WTC11 (cell line): ENCODE measurements around the gene LZTS2.

Experiments used
- CBFB ChIP-seq: sonication (generic); formaldehyde crosslinking; IDR thresholded peaks from 2 replicates; pipeline ENCODE4 v1.8.1; 2022; ENCODE audit warnings: mild to moderate bottlenecking, low read depth, missing genetic modification reagents
- CREB1 ChIP-seq: sonication (generic); formaldehyde crosslinking; IDR thresholded peaks from 2 replicates; pipeline ENCODE4 v1.8.0; 2023; ENCODE audit warnings: mild to moderate bottlenecking, missing genetic modification reagents
- IRF2 ChIP-seq: sonication (generic); formaldehyde crosslinking; IDR thresholded peaks from 2 replicates; pipeline ENCODE4 v1.8.0; 2022; ENCODE audit warnings: low read depth, missing genetic modification reagents, borderline replicate concordance
- NFE2L1 ChIP-seq: sonication (generic); formaldehyde crosslinking; IDR thresholded peaks from 2 replicates; pipeline ENCODE4 v1.8.1; 2023; ENCODE audit warnings: missing genetic modification reagents
- SMAD3 ChIP-seq: sonication (generic); formaldehyde crosslinking; IDR thresholded peaks from 2 replicates; pipeline ENCODE4 v1.8.0; 2022; ENCODE audit warnings: missing genetic modification reagents, mild to moderate bottlenecking, borderline replicate concordance
- SP1 ChIP-seq: sonication (generic); formaldehyde crosslinking; conservative IDR thresholded peaks from 2 replicates; pipeline ENCODE4 v1.8.1; 2022; ENCODE audit warnings: missing genetic modification reagents
- USF2 ChIP-seq: sonication (generic); formaldehyde crosslinking; IDR thresholded peaks from 2 replicates; pipeline ENCODE4 v1.8.1; 2023; ENCODE audit warnings: mild to moderate bottlenecking, missing genetic modification reagents, moderate library complexity
- ZNF121 ChIP-seq: sonication (generic); formaldehyde crosslinking; IDR thresholded peaks from 2 replicates; pipeline ENCODE4 v1.8.0; 2023; ENCODE audit warnings: missing genetic modification reagents
- ZNF138 ChIP-seq: sonication (generic); formaldehyde crosslinking; conservative IDR thresholded peaks from 2 replicates; pipeline ENCODE4 v1.8.1; 2022; ENCODE audit warnings: mild to moderate bottlenecking, moderate library complexity, missing genetic modification reagents
- ZNF263 ChIP-seq: sonication (generic); formaldehyde crosslinking; IDR thresholded peaks from 2 replicates; pipeline ENCODE4 v1.8.1; 2022; ENCODE audit warnings: low read depth, mild to moderate bottlenecking, moderate library complexity, missing genetic modification reagents
- ZNF317 ChIP-seq: sonication (generic); formaldehyde crosslinking; IDR thresholded peaks from 2 replicates; pipeline ENCODE4 v1.8.1; 2023; ENCODE audit warnings: low read depth, mild to moderate bottlenecking, moderate library complexity, missing genetic modification reagents, borderline replicate concordance
- ZNF423 ChIP-seq: fragments of 250-450 bp; sonication (Bioruptor Pico); IDR thresholded peaks from 2 replicates; pipeline ENCODE4 v2.1.2; 2022; ENCODE audit warnings: mild to moderate bottlenecking, moderate library complexity
- TF ChIP-seq, protein P1 (sequence below): fragments of 200-600 bp; IDR thresholded peaks from 2 replicates; pipeline ENCODE4 v1.8.0; 2022; ENCODE audit warnings: antibody characterized with exemption

GRCh38 chr10:101035314-101035713, 35.7 kb downstream of the LZTS2 start:
- TF ChIP-seq ZNF317 (CRISPR knock-in tag) = no peak
- TF ChIP-seq ZNF121 (CRISPR knock-in tag) = no peak
- TF ChIP-seq, protein P1, sequence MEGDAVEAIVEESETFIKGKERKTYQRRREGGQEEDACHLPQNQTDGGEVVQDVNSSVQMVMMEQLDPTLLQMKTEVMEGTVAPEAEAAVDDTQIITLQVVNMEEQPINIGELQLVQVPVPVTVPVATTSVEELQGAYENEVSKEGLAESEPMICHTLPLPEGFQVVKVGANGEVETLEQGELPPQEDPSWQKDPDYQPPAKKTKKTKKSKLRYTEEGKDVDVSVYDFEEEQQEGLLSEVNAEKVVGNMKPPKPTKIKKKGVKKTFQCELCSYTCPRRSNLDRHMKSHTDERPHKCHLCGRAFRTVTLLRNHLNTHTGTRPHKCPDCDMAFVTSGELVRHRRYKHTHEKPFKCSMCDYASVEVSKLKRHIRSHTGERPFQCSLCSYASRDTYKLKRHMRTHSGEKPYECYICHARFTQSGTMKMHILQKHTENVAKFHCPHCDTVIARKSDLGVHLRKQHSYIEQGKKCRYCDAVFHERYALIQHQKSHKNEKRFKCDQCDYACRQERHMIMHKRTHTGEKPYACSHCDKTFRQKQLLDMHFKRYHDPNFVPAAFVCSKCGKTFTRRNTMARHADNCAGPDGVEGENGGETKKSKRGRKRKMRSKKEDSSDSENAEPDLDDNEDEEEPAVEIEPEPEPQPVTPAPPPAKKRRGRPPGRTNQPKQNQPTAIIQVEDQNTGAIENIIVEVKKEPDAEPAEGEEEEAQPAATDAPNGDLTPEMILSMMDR = no peak
- TF ChIP-seq ZNF263 = no peak
- TF ChIP-seq ZNF138 (CRISPR knock-in tag) = no peak
- TF ChIP-seq SP1 (CRISPR knock-in tag) = no peak
- no peak for TF ChIP-seq USF2
- TF ChIP-seq SMAD3 = no peak
- no peak for TF ChIP-seq IRF2 (CRISPR knock-in tag)
- TF ChIP-seq NFE2L1 (CRISPR knock-in tag) = no peak
- no peak for TF ChIP-seq ZNF423
- TF ChIP-seq CBFB = no peak
- no peak for TF ChIP-seq CREB1 (CRISPR knock-in tag)
